Panc1 (cell line): Measurements from ENCODE around the gene NUP98. TPM values are rescaled to one million over a fixed set of nuclear protein-coding genes. Genes with fewer than 3 reads are reported as not detected.
A peak's percentile ranks its signal among the peaks of the same experiment; 100 is the strongest.

Experiments
- ATAC-seq: fragments of 200-7000 bp; cut with Tn5 transposase; 2 replicates; pipeline ENCODE4 v1.9.1; 2020; ENCODE audit warnings: mild to moderate bottlenecking, moderate library complexity
- BruUV-seq: library from RNA; stranded (reverse); fragments of 400-500 nt; replicated peaks from 2 replicates; lab custom pipeline; 2021; lab: Mats Ljungman, UMichigan
- CTCF ChIA-PET: fragments of 300-600 bp; sonication (Branson Sonifier 250); formaldehyde crosslinking; loops from one replicate; lab custom pipeline; 2022; ENCODE audit warnings: antibody characterized with exemption; lab: Charles Lee
- POLR2A ChIA-PET: fragments of 300-600 bp; sonication (Branson Sonifier 250); formaldehyde crosslinking; loops from one replicate; lab custom pipeline; 2022; ENCODE audit warnings: antibody characterized with exemption; lab: Charles Lee
- DNase-seq: peaks from one replicate; pipeline ENCODE4 v3.0.0-alpha.2; 2010; ENCODE audit warnings: low read depth, low spot score
- H3K27ac ChIP-seq: 2 replicates; pipeline ENCODE4 v1.5.1; 2011; ENCODE audit warnings: mild to moderate bottlenecking, low read length, inconsistent platforms
- H3K27me3 ChIP-seq: fragments of 200-500 bp; sonication (Bioruptor generic); 2 replicates; pipeline ENCODE4 v1.6.0; 2014; ENCODE audit warnings: low read length, inconsistent platforms; ENCODE audit not compliant: control insufficient read depth, insufficient read depth
- H3K36me3 ChIP-seq: fragments of 200-500 bp; sonication (Bioruptor generic); 2 replicates; pipeline ENCODE4 v1.5.1; 2014; ENCODE audit warnings: inconsistent platforms, mild to moderate bottlenecking, low read length, moderate library complexity; ENCODE audit not compliant: control insufficient read depth, insufficient read depth
- H3K4me1 ChIP-seq: 2 replicates; pipeline ENCODE4 v1.5.1; 2011; ENCODE audit warnings: inconsistent platforms, mild to moderate bottlenecking, low read length, moderate library complexity; ENCODE audit not compliant: control insufficient read depth, insufficient read depth
- H3K4me3 ChIP-seq, 2 experiments: 2 replicates each; pipeline ENCODE4 v1.5.1; 2011 to 2012; ENCODE audit warnings: low read depth in 2 of 2, low read length in 2 of 2, mild to moderate bottlenecking in 2 of 2, inconsistent platforms in 1 of 2, moderate library complexity in 1 of 2
- H3K9me3 ChIP-seq: fragments of 200-500 bp; sonication (Bioruptor generic); 2 replicates; pipeline ENCODE4 v1.5.1; 2014; ENCODE audit warnings: low read depth, mild to moderate bottlenecking, inconsistent platforms, low read length, moderate library complexity; ENCODE audit not compliant: control insufficient read depth, insufficient read depth
- CTCF ChIP-seq: fragments of 450-650 bp; IDR thresholded peaks from 2 replicates; pipeline ENCODE4 v1.5.1; 2017; ENCODE audit warnings: mild to moderate bottlenecking
- POLR2AphosphoS5 ChIP-seq: IDR thresholded peaks from 2 replicates; pipeline ENCODE4 v1.6.1; 2012; ENCODE audit warnings: mild to moderate bottlenecking, low read depth, low read length, moderate library complexity
- SIN3A ChIP-seq: IDR thresholded peaks from 2 replicates; pipeline ENCODE4 v1.6.1; 2012; ENCODE audit warnings: low read depth, mild to moderate bottlenecking, low read length, moderate library complexity, borderline replicate concordance; ENCODE audit not compliant: insufficient read depth
- TCF7L2 ChIP-seq: IDR thresholded peaks from 2 replicates; pipeline ENCODE4 v1.6.1; 2011; ENCODE audit warnings: mild to moderate bottlenecking, low read depth, low read length, inconsistent platforms
- in situ Hi-C: cut with HindIII; loops from 2 replicates; pipeline ENCODE4 v1.10.0; 2016; ENCODE audit warnings: low sequenced_read_pairs, low pct_unique_long_range_greater_than_20kb
- intact Hi-C: fragments of 100-400 bp; cut with micrococcal nuclease; formaldehyde crosslinking; loops from one replicate; pipeline ENCODE4 v1.10.0; 2022; ENCODE audit not compliant: unreplicated experiment
- total RNA-seq: library from RNA; stranded (reverse); gene quantifications from one replicate; pipeline ENCODE4 v1.2.1, GENCODE V29; 2021; ENCODE audit not compliant: unreplicated experiment
- TF ChIP-seq, protein P1 (sequence below), 2 experiments: IDR thresholded peaks; 2 replicates each; pipeline ENCODE4 v1.6.1; 2011 to 2012; ENCODE audit warnings: low read depth in 2 of 2, control low read depth in 1 of 2, low read length in 1 of 2, mild to moderate bottlenecking in 1 of 2, moderate library complexity in 1 of 2; ENCODE audit not compliant: insufficient read depth in 1 of 2

NUP98 gene
- total RNA-seq, 1 experiment from 2014 or later, result 244 TPM

GRCh38 chr11:3642071-3642951, 155.0 kb downstream of the NUP98 start:
- Histone ChIP-seq H3K9me3 (no peaks in the 10 kb centered on the region), H3K27ac (peak overlapping the region; percentile 62; the same call in 1 of the 2 replicates), H3K36me3 (no peaks in the 10 kb centered on the region), H3K27me3 (peaks cover 11% of the 10 kb centered on the region; the same call in 1 of the 2 replicates), H3K4me1 (peaks cover 11% of the 10 kb centered on the region; the same call in 1 of the 2 replicates), H3K4me3 (peak overlapping the region; percentile 50 to 59)
- ATAC-seq (peak; percentile 91), DNase-seq (no peak)
- POLR2A ChIA-PET, result interaction anchor here (0.7 kb wide), 1 partner anchor 43 kb away, joined by 4 read pairs; no protein-coding TSS in a partner anchor
- CTCF ChIA-PET, result no interaction called here
- intact Hi-C loops, result no loop called here
- no TSS peak for BruUV-seq
- in situ Hi-C loops, result no loop called here
- TF ChIP-seq TCF7L2 (no peak), CTCF (no peak), SIN3A (no peak), POLR2AphosphoS5 (no peak)
- TF ChIP-seq, protein P1, sequence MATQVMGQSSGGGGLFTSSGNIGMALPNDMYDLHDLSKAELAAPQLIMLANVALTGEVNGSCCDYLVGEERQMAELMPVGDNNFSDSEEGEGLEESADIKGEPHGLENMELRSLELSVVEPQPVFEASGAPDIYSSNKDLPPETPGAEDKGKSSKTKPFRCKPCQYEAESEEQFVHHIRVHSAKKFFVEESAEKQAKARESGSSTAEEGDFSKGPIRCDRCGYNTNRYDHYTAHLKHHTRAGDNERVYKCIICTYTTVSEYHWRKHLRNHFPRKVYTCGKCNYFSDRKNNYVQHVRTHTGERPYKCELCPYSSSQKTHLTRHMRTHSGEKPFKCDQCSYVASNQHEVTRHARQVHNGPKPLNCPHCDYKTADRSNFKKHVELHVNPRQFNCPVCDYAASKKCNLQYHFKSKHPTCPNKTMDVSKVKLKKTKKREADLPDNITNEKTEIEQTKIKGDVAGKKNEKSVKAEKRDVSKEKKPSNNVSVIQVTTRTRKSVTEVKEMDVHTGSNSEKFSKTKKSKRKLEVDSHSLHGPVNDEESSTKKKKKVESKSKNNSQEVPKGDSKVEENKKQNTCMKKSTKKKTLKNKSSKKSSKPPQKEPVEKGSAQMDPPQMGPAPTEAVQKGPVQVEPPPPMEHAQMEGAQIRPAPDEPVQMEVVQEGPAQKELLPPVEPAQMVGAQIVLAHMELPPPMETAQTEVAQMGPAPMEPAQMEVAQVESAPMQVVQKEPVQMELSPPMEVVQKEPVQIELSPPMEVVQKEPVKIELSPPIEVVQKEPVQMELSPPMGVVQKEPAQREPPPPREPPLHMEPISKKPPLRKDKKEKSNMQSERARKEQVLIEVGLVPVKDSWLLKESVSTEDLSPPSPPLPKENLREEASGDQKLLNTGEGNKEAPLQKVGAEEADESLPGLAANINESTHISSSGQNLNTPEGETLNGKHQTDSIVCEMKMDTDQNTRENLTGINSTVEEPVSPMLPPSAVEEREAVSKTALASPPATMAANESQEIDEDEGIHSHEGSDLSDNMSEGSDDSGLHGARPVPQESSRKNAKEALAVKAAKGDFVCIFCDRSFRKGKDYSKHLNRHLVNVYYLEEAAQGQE (IDR thresholded peaks at IDR 0.05; ENCODE audit: insufficient read depth in 1 of 2, low read depth in 2 of 2, low read length in 1 of 2), result no peak

DNA sequence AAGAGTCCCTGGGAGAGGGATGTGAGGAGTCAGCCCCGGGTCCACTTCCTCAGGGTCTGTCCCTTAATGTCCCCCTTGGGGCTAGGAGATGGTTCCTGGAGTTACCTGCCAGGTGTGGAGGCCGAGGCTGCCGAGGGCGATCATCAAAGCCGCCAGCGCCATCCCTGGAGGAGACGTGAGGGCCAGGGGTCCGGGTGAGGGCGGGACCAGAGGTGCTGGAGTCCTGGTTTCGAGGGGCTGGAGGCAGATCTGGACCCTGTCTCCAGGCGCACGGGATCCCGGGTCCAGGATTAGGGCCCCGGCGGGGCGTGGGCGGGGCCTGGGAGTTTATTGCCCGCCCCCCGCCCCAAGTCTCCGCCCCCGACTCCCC, 155.7 kb downstream of the NUP98 start, which contains the start of gene ART5:
ART5 (minus strand) TSS at position 292 of the 370 bp plus-strand sequence; CDS start at position 162, 130 bp downstream.
- TF ChIP-seq SIN3A (no peak), CTCF (no peak), TCF7L2 (no peak), POLR2AphosphoS5 (no peak)
- TF ChIP-seq, protein P1 (IDR thresholded peaks at IDR 0.05; ENCODE audit: insufficient read depth in 1 of 2, low read depth in 2 of 2, low read length in 1 of 2), result no peak
- intact Hi-C loops, result no loop called here
- Histone ChIP-seq H3K27ac (peak within 1 kb of the TSS; percentile 62; the same call in 1 of the 2 replicates), H3K27me3 (peaks cover 11% of the 10 kb centered on the region; the same call in 1 of the 2 replicates), H3K36me3 (no peaks in the 10 kb centered on the region), H3K4me3 (peak within 1 kb of the TSS; percentile 50 to 59), H3K4me1 (peaks cover 11% of the 10 kb centered on the region; the same call in 1 of the 2 replicates), H3K9me3 (no peaks in the 10 kb centered on the region)
- ChIA-PET CTCF (no interaction called here), POLR2A (no interaction called here)
- in situ Hi-C loops, result no loop called here
- BruUV-seq, result no TSS peak
- ATAC-seq, result no peak
- no peak for DNase-seq
